Effector CD8-positive, alpha-beta T cell (primary cell): ENCODE measurements around the gene SATB1.

ENCODE experiments used
- DNase-seq: peaks from one replicate; lab custom pipeline; 2025; lab: John Stamatoyannopoulos, UW

Gene SATB1

DNA sequence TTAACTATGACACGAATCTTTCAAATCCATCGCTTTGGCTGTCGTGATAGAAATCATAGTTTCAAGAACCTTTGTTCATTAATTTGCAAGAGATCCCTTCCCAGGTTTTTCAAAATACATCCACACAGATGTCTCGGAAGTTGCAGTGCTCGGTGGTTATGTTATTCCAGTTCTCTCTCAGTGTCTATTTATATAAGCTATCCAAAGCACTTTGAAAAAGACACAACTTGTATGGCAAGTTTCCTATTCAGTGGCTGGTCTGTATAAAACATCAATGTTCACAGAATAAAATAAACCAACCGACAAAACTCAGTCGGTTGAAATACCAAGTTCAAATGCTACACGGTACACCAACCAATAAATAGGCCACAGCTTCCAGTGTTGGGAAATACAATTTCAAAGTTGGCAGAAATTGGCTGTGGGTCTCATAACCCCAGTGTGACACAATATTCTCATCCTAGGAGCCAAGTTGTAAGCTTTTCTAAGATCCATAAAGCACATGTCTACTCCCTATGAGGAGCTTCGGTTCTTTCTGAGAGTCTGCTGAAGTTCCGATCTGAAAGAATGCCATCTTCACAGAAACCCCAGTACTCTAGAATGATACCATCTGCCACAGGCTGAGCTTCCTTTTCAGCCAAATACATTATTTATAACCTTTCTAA, 23.7 kb downstream of the SATB1 start:
- DNase-seq = no peak

DNA sequence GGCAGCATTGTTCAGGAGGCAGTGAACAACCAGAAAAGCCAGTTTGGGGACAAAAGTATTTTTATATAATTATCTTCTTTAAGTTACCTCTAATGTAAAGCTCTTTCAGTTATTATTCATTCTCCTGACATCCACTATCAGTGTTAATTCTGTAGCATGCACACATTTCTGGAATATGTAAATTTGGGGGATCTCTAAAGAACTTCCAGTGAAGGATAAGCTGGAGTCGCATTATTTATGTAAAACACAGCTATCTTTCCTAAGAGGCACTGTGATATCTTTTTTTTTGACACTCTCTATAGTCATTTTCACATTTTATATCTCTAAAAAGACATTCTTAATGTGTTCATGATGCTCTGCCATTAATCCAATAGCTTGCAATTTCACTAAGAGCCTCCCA, 26.7 kb downstream of the SATB1 start:
- no peak for DNase-seq

DNA sequence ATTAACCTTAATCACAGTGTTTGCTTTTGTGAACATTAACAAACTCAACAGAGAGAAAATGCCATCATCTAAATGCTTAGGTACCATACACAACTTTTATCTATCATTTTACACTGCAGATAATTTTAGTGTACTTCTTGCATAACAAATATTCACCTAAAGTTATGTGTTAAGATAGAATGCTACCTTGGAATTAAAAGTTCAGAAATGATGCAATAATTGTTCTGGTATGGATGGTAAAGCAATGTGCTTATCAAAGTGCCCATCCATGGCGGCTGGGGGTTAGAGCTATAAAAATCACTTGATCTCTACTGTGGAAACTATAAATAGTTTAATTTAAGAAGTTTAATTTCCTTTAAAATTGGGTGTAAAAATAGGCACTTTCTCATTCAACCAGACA, 28.7 kb downstream of the SATB1 start:
- no peak for DNase-seq

DNA sequence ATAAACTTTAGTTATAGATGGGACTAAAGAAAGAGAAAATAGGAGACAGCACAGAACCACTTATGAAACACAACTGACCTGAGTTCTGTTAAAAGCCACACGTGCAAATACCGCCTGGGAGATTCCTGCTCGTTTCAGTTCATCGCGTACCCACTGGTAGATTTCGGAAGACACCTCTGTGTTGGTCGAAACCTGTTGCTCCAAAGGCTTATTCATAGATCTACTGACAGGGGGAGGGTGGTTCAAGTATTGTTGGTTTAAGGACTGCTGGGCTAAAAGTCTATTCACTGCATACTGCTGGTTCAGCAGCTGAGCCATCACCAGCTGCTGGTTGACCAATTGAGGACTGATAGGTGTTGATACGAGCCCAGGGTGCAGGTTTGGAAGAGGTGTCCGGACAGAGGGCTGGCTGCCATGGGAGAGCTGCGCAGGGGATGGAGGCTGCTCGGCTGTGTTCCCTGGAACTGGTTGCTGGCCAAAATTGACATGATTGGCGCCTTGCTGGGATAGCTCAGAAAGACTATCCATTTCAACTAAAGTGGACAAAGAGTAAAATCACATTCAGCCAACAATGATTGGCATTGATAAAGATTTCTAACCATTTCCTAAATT, 30.6 kb downstream of the SATB1 start:
- no peak for DNase-seq

DNA sequence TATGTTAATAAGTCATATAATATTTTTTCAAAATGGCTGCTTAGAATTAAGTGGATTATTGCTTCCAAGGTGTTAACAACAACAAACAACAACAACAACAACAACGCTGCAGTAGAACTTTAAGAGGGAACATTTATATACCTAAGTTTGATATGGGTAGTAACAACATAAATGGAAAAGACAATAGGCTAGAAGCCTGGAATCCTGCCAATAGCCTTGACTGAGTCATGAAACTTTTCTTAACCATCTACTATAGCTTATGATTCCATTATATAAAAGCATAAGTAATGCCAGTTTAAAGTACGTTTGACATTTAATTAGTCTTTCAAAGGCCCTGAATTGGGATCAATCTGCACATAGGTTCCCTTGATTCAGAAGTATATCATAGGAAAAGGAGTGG, 31.2 kb downstream of the SATB1 start:
- no peak for DNase-seq

DNA sequence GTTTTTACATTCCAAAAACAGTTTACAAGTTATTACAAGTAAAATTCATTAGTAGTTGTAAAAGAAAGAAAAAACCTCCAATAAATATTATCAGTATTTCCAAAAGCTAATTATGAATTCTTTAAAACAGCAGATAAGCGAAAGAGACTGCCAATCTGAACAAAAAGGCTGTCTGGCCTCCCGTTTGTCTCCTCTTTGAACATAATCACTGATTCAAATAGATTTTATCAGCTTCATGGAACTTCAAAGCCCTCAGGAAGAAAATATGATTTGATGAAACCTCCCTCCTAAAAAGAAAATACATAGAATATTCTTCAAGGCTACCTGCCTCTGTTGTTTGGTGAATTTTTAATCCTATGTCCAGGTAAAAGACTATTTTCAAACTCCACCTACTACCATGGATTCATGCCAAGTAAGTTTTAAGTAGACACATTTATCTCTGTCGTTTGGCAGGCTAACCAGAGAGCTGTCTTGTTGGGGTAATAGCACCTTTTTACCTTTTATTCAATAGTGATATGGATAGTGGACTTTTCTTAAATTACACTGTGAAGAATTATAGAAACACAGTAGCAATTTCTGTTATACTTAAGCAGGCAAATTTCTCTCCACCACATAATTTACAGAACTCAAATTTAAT, 35.0 kb downstream of the SATB1 start:
- DNase-seq = no peak

DNA sequence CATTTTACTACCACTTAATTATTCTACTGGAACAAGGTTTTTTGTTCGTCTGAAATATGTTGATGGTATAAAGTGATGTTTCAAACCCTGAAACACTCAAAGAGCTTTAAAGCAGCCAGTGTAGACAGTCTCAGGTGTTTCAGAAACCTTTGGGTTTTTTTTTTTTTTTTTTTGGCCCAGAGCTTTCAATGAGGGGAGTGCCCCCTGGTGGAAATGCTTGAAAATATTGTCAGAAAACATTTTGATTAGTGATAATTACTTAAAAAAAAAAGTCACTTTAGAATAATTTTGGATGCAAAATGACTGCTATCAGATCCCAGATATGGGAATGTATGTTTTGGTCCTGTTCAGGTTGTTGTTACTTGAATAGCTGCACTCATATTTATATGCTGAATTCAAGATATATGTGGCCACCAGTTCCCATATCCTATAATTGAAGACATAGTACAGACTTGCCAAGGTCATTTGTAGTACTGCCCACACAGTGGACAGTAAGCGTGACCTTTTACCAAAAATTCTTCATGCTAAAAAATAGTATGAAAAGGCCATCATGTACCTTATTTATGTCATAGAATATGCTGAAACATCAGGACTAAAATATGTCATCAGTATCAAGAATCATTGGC, 35.9 kb downstream of the SATB1 start:
- no peak for DNase-seq

DNA sequence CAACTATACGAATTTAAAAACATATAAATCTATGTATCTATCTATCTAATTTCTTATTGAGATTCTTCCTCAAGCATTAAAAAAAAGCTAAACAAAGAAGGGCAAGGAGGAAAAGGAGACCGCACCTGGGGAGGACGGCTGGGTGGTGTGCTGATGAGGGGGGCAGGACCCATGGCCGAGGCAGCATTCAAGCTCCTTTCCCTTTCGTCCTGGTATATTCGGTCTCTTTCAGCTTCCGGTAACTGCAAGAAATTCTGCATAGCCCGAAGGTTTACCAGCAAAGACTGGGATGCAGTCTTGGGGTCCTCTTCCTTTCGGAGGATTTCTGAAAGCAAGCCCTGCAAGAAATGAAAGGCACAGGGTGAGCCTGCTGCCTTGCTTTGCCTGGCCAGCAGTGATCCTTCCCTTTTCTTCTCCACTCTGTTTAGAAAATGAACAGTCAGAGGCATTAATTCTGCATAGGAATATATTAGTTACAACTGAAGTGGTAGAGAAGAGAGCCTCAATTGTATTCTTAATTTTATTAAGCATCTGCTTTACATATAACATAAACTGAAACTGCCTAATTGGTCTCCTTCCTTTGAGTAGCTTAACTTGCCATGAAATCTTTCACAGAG, 38.8 kb downstream of the SATB1 start:
- no peak for DNase-seq

DNA sequence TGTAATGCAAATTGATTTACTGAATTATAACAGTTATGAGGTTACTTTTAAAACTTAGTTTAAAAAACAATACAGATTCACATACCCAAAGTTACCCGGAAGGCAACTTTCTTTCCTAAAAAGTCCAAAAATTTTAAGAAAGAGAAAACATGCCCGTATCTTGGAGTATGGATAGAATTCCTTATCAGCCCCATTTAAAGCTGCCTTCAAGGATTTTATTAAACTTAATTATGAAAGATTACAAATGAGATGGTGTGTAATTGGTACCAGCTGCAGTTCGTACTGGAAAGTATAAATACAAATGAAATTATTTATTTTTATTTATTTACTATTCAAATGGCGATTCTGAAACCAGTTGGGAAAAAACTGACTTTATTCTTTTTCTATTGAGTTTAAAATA, 39.4 kb downstream of the SATB1 start:
- DNase-seq = no peak

DNA sequence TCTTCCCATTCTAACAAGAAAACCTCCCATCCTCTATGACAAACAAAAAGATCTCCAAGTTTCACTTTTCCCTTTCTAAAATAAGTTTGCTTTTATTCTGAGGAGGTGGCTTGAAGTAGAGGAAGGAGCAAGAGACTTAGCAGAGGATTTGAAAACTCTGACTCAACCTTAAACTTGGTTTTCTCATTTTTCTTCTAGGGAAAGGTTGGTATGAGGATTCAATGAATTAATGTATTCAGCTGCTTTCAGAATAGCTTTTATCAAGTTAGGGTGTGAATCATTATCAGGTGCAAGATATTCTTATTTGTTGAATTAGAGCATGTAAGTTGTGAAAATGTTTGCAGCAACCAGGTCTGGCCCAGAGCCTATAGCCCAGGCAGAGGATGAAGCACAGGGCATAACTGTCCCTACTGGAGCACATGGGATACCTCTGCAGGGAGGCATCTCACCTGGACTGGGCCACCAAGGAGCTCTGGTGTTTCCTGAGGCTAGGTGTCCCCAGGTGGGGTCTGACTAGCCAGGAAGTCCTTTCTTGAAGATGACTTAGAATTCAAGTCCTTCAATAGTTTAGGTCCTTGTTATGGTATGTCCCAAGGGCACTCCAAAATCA, 42.3 kb downstream of the SATB1 start:
- DNase-seq = no peak

DNA sequence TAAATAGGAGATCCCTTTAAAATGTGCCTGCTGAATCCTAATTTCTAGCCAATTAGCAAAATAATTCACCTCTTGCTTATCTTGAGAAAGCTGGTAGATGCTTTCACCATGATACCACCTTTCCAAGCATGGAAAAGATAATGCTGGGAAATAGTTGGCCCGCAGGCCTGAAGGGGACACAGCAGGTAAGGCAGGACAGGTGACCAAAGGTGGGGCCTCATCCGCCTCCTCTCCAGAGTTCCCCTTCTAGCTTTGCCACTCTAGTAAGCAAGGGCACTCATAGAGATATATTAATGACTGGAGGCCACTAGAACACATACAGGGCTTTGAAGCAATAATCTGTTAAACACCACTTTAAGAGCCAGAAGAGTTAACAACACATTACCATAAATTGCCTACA, 45.5 kb downstream of the SATB1 start:
- DNase-seq = no peak

DNA sequence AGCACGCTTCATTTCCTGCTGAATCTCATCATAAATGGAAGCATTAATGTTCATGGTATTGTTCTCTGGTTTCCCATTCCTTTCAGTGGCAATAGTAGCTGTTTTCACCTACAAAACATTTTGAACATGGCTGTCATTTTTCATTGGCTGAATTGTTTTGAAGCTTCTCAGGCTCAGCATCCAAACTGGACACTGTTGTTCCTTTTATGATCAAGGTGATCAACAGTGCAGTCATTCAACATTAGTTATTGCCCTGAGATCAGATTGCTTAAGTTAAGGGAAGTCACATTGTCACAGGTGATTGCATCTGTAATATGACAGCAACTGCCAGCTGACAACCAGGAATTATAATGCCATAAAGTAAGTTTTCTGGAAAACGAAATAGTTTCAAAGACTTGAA, 46.9 kb downstream of the SATB1 start:
- no peak for DNase-seq

DNA sequence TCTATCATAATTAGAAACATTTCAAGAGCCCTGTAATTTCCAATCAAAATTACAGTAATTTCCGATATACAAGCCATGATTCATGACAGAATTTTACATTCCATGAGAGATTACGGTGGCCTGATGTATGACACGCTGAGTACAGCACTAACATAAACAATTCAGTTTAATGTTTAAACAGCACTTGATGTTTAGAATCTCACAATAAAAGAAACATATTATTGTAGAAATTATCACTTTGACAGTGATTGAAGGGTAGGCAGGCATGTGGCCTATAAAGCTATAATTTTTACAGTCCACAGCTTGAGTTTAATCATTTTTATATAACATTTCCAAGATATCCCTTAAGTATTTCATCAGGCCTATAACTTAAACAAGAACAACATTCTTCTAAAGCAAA, 48.5 kb downstream of the SATB1 start:
- DNase-seq = no peak

DNA sequence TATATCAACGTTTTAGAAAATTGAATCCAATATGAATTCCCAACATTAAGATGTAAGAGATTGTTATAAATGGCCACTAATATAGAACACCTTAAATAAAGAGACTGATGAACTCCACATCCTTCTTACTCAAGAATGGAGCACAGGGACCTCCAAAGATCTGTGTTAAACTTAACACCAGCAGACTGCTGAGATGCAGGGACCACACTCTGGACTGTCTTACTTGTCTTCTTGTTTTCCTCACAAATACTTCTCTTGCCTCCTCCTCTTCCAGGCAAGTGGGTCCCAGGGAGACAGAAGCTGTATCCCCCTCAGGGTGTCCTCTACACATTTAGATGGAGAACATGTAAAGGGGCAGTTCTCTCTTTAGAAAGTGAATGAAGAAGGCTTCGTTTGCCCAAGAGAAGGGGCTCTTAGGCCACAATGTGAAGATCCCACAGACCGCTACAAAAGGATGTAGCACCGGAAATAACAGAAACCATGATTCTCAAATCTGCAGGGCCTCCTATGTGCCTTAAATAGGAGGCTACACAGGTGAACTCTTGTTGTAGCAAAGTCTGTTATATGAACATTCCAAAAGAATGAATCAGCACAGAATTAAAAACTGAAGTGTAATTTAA, 52.2 kb downstream of the SATB1 start:
- DNase-seq = no peak

DNA sequence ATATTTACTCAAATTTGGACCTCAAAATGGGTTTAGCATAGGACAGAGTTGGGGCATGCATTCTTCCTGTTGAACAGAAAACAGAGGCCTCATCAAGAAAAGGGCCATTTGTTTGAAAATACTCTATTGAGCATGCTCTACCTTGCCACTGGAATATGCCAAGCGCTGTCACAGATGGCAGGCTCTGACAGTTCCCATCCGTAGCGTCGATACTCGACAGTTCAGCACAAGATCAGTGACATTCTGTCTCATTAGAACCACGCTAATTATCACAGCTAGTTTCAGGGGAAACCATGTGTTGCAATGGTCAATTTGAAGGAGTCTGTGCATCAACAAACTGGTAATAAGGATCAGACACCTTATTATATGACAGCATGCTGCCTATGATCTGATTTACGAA, 54.5 kb downstream of the SATB1 start:
- no peak for DNase-seq

DNA sequence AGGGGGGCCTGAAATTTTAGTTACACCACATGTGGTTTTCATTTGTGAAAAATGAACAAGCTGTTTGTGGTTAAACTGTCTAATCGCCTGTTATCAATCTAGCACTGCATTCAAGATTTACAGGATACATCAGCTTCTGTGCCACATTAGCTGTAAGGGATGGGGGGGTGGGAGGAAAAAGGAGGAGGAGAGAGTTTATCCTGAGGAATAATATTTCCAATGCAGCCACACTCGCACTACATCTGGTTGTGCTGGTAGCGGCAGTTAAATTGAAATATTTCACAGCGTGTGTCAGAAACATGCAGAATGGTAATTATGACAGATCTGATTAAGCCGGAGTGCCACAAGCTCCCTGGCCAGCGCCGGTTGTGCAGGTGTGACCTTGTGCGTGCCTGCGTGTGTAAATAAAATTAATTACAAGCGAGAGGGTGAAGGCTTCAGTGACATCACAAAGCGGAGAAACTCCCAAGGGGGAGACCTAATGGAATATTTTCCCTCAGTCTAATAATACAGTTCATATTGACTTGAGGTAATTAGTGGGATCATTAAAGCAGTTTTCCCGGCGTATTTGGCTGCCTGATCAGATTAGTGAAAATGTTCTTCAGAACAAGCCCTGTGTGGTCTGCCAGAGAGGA, 55.5 kb downstream of the SATB1 start:
- no peak for DNase-seq

DNA sequence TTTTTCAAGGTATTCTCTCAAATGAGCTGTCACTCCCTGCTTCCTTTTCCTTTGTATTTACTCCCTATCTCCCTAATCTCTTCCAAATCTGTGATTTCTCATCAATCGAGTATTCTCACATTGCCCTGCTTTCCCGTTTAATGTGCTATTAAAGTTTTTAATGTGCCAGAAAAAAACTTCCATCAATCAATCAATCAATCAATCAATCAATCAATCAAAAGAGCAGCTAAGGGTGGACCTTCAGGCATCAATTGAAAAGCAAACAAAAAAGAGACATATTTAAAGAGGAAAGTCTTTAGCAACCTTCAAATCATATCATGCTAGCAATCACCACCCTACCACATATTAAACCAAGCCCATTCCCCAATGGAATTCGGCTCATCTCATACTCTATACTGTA, 58.9 kb downstream of the SATB1 start:
- DNase-seq = no peak

DNA sequence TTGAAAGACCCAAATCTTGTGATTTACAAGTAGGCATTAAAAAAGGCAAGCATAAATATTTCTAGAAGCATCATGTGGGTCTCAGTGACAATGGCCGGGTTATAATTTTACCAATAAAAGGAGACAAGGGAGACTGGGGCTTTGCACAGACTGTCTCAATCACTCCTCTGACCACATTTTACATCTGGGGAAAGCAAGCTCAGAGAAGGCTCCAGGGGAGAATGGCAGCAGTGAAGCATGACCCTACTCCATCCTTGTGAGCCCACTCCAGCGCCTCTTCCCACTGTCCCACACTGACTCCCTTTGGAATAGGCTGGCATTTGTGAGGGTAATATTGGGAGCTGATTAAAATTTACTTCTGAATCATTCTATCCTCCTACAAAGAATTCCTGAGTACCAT, 61.8 kb downstream of the SATB1 start:
- DNase-seq = no peak

DNA sequence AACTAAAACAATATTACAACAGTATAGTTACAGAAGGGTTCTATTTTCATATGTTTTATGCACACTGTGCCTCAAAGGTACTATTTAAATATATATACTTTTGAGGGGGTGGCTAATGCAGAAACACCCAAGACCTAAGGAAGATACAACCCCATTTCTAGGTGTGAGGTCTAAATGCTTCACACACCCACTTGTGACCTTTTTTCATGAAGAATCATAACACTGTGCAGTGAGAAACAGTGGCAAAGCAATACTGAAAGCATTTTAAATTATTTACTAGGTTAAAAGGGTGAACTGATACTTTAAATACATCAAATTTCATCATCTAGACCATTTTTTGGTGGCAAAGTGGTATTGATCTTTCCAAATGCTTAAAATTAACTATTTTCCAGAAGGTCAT, 67.4 kb downstream of the SATB1 start:
- no peak for DNase-seq

DNA sequence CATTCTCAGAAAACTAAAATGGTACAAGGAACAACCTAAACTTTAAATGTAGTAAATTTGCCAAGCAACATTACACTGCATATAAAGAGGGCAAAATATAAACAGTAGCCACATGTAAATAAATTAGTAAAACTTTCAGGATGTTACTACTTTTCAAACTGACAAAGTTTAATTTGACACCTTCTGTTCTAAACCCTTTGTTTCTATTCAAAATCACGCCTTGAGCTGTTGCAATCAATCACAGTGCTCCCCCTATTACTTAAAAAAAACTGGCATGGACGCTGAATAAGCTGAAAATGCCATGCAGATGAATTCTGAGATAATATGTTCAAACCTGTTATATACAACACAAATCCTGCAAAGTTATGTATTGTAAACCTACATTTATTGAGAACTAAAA, 69.3 kb downstream of the SATB1 start:
- no peak for DNase-seq

DNA sequence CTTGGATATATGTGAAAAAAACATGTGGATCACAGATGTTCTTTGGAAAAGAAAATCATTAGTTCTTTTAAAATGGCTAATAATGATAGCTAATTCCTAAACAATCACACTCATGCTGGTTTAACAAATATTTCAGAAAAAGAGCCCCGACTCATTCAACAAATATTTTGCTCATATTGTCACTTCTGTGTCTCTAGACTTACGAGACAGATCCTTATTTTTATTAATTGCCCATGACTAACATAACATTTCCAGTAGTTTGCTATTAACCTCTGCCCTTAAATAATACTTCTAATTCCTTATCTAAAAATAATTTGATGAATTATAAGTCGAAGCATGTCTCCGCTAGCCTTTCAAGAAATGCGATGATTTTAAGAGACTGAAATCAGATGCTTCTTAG, 70.4 kb downstream of the SATB1 start:
- DNase-seq = no peak
